Measurements from ENCODE around the gene ACTR10.

DNA sequence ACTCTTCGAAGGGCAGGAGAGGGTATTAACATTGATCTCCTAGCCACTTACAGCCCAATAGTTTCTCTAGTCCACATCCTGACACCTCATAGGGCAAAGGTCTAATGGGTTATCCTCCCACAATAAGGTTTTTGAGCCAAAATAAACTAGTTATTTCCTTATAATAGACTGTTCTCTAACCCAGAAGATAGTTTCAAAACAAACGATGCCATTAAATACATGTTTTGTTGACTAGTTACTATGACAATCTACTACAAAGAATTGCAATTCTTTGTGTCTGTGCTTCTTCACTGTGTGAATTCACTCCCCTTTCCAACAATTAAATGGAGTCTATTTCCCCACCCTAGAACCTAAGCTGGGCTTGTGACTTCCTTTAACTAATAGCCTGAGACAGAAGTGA is 6.4 kb upstream of the ACTR10 start:
- TF ChIP-seq, protein P1, sequence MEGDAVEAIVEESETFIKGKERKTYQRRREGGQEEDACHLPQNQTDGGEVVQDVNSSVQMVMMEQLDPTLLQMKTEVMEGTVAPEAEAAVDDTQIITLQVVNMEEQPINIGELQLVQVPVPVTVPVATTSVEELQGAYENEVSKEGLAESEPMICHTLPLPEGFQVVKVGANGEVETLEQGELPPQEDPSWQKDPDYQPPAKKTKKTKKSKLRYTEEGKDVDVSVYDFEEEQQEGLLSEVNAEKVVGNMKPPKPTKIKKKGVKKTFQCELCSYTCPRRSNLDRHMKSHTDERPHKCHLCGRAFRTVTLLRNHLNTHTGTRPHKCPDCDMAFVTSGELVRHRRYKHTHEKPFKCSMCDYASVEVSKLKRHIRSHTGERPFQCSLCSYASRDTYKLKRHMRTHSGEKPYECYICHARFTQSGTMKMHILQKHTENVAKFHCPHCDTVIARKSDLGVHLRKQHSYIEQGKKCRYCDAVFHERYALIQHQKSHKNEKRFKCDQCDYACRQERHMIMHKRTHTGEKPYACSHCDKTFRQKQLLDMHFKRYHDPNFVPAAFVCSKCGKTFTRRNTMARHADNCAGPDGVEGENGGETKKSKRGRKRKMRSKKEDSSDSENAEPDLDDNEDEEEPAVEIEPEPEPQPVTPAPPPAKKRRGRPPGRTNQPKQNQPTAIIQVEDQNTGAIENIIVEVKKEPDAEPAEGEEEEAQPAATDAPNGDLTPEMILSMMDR (IDR thresholded peaks at IDR 0.05 in 2 of 3, conservative IDR thresholded peaks at IDR 0.05 in 1 of 3; ENCODE audit: borderline replicate concordance in 1 of 3, insufficient read depth in 1 of 3, low read depth in 2 of 3, low read length in 2 of 3), result no peak
- TF ChIP-seq SP1 (IDR thresholded peaks at IDR 0.05; ENCODE audit: low read depth) (no peak), FOSL1 (IDR thresholded peaks at IDR 0.05; ENCODE audit: low read depth) (no peak), CEBPB (IDR thresholded peaks at IDR 0.05; ENCODE audit: low read depth) (no peak), EZH2 (IDR thresholded peaks at IDR 0.05) (no peak), POLR2AphosphoS5 (IDR thresholded peaks at IDR 0.05; ENCODE audit: low read depth, low read length) (no peak), TCF7L2 (IDR thresholded peaks at IDR 0.05; ENCODE audit: borderline replicate concordance, extremely low read depth, insufficient read depth, insufficient read length) (no peak), YY1 (IDR thresholded peaks at IDR 0.05; ENCODE audit: extremely low read depth, insufficient replicate concordance, low read depth, low read length) (no peak), SIN3A (IDR thresholded peaks at IDR 0.05; ENCODE audit: low read depth) (no peak), RAD21 (IDR thresholded peaks at IDR 0.05; ENCODE audit: low read depth) (no peak)
- TF ChIP-seq, protein P2, sequence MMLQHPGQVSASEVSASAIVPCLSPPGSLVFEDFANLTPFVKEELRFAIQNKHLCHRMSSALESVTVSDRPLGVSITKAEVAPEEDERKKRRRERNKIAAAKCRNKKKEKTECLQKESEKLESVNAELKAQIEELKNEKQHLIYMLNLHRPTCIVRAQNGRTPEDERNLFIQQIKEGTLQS (IDR thresholded peaks at IDR 0.05), result no peak
